Cortex of kidney (tissue), 1 donor: ENCODE results near the gene TMEM272.
"Not testable (repeated sequence)": the region's sequence is repeated elsewhere in the genome, so short reads cannot be mapped to it uniquely, and the experiment has no call there.

ENCODE experiments used
- DNase-seq: peaks from one replicate; lab custom pipeline; 2025; lab: John Stamatoyannopoulos, UW

The TMEM272 gene

DNA sequence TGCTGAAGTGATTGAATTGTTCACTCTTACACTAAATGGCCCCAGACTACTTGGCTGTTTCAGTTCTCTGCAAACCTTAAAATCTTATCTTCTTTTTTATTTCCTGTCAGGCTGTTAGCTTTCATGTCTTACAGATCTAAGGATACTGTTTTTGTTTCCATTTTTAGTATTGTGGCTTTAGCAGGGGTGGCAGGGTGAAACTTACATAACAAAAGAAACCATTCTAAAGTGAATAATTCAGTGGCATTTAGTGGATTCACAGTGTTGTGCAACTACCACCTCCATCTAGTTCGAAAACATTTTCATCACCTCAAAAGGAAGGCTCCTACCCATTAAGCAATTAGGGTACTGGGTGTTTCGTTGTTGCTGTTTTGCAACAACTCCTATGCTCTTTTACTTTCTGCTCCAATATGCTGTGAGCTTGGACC is 19.8 kb downstream of the TMEM272 start:
- no peak for DNase-seq

DNA sequence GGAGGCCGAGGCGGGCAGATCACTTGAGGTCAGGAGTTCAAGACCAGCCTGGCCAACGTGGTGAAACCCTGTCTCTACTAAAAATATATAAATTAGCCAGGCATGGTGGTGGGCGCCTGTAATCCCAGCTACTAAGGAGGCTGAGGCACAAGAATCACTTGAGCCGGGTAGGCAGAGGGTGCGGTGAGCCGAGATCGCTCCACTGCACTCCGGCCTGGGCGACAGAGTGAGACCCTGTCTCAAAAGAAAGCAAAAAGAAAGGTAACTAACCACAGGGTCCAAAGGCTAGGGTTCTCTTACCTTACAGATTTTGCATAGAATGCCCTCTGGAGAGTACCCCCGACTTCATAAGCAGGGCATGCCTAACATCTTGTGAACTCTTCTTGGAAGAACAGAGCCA is 20.3 kb downstream of the TMEM272 start:
- not testable (repeated sequence) for DNase-seq

DNA sequence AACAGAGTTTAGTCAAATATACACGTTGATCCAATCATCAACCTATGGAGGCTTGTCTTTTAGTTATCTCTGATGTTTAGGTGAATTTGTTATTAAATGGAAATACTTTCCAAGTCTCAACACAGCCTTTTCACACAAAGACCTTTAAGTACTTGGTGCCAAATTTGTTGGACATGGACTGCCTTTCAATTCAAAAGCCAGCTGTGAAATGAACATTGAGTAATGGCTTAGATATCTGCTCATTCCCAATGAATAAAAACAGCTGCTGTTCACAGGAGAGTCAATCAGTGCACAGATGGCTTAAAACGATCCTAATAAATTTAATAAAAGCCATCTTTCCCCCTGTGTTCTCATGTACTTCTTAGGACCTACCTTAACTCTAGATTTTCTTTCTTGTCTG is 21.1 kb downstream of the TMEM272 start:
- no peak for DNase-seq

DNA sequence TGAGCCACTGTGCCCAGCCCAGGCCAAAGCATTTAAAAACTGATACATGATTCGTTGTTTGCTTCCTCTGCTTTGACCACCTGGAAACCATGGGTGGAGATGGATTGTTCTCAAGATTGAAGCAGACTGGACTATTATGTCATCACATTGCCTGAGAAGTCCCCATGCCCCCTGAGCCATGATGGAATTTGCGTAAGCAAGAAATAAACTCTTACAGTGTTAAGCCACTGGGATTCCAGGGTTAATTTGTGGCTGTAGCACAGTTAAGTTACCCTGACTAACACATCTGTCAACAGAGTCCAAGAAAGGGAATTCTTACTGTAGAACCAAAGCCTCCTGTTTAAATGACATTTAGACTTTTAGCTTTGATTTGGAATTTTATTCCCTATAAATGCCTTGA is 21.6 kb downstream of the TMEM272 start:
- no peak for DNase-seq

DNA sequence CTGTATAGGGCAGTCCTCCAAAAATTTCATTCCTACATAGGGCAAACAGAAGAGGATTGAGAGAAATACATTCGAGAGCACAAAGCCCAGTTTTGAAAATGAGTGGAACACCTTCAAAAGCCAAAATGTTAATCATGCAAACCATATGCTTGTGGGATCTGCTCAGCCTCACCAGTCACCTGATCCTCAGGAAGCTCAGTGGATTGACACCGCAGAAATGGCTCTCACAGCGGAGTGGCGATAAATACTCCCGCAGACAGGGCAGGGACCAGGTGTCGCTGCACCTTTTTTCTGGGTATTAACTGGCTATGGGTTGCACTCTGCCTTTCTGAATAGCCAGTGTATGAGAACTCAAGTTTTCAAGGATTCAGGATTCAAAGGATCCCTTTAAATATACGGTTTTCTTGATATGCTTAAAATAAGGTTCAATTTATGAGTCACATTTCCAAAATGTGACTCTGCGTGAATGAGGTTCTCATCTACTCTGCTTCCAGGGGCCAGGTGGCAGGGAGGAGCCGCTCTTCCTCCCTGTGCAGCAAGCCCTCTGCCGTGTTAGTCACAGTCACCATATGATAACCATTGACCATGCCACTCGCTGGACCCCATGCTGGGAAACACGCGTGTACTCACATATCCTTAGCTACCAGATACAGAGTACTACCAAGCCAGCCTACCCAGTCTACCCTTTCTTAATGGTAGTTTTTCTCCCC is 22.7 kb downstream of the TMEM272 start:
- no peak for DNase-seq

DNA sequence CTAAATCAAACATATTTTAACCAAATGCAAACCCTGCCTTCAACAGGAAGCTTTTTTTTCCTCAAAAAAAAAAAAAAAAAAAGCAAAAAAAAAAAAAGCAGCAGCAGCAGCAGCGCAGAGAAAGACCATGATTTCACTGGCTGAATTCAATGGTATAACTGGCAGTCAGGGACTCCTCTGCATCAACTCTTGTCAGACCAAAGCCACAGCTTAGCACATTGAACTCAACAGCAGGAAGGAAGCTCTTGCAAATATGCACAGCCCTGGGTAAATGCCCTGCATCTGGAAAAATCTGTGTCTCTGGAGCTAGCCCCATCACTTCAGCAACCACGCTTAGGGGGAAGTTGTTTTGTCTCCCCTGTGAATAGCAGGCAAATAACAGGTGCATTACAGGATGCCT is 23.4 kb downstream of the TMEM272 start:
- DNase-seq, result no peak

DNA sequence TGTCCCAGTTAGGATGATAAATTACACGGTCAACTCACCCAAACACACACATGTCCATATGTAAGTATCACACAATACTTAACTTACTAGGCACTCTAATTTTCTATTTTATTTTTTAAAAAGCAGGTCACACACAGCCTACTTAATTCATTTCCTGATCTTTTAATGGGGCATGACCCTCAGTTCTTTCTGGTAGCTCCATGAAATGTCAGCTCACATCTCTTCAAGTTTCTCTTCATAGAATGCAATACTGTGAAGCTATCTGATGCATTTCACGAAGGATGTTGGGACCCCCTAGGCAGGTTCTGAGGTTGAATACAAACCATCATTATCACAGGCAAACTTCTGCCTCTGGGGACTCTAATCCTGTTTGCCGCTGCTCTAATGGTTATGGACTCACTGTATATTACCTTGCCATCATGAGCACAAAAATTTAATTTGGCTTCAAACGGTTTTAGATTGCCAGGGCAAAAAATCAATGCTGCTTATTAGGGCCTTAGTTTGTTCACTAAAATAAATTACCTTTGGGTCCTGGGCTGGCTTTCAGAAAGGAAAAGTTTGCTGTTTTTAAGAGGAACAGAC is 24.9 kb downstream of the TMEM272 start:
- no peak for DNase-seq

DNA sequence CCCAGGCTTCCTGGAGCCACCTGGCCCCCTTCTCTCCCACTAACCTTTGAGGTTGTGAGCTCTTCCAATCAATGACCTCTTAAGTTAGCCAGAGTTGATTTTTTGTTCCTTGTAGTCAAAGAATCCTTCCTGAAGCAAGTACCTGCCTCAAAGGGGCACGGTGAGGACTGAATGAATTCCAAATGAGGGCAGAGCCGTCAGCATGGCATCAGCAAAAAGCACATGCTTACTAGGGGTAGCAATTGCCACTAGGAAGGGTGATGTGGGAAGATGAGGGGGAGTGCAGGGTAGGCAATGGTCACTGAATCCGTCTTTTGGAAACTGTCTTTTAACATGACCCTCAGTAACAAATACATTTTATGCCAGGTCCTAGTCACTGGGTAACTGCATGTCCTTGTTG is 25.4 kb downstream of the TMEM272 start:
- DNase-seq, result no peak

DNA sequence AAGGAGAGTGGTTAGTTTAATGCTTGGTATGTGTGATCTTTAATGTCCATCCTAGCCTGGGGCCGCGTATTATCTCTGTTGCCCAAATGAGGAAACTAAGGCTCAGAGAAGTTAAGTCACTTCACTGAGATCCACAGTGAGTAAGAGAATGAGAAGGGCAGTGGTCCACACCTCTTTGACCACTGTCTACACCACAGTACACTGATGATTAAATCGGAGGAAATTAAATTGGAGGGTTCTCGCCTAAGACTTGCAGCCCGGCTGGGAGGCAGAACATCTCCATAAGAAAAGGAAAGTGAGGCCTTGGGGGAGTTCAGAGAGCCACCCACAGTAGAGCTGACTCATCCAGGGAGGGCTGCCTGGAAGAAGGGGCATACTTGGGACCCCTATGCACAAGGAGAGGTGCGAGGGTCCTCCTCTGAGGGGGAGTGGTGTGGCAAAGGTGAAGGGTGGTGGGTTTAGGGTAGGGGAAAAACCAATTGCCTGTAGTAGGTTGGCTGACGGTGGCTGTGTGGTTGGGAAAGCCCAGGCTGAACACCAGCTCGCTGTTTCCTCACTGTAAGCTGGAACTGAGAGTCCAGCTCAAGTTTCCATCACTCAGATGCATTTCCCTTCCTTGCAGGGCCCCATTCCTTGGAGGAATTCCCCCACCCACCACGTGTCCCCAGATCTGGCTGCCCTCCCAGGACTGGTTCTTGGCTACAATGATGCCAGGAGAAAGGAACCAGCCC is 26.0 kb downstream of the TMEM272 start:
- DNase-seq, result no peak

DNA sequence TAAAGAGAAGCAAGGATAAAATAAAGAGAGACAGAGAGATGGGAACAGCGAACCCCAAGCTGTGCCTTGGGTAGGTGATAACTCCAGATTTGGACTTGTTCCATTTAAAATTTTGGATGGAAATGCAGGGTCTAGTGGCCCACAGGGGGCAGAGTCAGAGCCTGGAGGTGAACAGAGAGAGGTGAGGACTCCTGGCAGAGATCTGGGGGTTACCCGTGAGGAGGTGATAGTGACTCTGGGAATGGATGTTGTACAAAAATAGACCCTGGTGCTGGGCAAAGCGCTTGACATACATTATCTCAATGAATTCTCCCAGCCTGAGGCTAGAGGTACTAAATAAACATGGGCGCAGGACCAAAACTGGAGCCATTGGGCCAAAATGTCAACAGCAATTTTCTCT is 26.7 kb downstream of the TMEM272 start:
- DNase-seq, result no peak

DNA sequence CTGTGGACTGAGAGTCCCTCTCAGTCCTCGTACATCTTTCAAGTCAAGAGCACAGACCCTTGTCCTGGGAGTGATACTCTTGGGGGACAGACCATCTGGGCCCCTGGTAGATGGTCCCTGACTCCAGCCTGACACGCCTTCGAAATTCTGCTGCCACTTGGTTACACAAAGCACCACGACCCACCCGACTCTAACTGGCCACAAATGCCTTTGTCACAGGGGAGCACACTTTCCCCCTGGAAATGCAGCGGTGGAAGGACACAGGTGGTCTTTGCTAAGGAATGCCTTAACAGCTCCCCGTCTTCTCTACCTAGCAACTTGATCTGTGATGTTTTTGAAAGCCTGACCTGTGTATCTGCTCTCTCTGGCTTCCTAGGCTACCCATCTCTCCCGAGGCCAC is 27.3 kb downstream of the TMEM272 start:
- DNase-seq, result no peak

DNA sequence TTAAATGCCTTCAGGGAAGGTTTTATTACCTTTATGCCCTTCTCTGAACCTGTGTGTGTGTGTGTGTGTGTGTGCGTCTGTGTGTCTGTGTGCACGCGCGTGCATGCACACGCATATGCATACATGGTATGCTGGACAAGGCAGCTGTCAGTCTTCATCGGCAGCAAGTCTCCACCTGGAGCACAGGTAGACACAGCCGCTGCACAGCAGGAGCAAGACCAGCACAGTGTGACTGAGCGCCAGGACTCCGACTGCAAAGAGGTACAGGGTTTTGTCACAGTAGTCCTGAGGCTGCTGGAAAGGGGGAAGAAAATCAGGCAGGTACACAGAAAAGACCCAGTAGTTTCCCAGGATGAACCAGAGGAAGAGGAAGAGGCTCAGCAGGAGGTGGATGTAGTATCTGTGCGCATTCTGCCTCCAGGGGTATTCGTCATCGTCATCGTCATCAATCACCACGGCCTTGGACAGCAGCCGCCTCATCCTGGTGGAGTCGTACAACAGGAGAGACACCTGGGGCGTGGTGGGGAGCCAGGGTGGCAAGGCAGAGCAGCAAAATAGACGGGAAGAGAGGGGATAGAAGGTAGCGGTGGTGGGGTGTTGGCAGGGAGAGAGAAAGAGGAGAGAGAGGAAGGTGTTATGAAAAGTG is 28.2 kb downstream of the TMEM272 start:
- DNase-seq, result no peak

DNA sequence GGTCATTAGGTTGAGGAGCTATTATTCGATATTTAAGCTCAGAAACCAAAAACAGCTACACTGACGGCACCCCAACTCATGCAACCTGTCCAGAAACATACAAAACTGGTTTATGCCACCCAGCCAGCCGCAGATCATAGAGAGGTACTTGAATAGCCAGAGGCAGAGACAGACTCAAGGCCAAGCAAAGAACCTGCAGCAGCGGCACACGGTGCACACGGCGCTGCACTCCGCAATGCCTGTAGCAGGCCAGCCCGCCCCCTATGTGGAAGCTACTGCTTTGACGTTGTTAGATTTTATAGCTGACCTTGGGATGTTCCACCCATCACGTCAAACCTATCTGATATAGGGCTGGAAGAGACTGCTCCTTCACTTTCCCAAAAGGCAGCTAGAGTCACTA is 29.1 kb downstream of the TMEM272 start:
- no peak for DNase-seq

DNA sequence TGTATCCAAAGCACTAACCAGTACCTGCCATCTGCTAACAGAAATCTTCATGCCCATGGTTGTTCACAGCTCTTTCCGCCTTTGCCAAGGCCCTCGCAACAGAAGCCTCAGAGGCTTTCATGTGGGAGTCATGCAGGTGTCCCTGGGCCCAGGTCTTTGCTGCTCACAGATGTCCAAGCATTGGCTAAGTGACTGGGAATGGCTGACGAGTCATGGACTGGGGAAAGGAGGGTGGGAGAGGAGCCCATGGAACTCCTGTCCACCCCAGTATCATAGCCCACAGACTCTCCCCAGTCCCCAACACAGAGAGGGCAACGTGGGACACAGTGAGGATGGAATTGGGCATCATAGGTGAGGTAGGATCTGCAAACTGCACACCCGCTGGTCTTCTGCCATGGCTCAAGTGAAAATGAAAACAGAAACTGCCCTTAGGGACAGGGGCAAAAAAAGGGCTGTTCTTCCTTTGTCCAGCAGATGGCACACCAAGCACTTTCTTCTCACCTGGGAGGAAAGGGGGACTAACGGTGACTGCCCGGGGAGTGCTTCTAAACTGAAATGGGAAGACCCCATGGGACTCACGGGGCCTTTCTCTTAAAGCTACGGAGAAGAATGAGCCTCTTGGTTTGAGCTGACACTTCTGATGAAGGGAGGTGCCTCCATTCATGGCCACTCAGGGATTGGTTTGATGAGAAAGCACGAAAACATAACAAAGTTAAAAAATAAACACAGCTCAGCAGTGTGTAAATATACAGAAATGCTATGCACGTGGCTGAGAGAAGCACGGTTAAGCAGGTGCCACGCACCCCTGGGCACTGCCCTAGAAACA is 29.9 kb downstream of the TMEM272 start:
- DNase-seq, result no peak

DNA sequence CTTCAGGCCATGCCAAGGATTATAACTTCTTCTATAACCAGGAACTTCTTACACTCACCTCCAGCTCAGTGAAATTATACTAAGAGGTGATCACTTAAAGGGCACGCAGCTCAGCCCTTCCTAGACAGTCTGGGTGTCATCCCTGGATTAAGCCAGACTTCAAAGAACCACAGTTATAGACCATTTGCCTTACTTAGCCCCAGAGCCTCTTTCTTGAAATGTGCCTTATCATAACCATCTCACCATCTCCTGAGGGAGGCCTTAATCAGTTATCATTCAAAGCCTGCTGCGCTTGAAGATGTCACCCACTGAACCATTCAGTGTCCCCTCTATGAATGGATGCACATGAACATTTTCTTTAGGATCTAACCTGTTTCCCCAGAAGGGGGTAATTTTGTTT is 30.9 kb downstream of the TMEM272 start:
- no peak for DNase-seq

DNA sequence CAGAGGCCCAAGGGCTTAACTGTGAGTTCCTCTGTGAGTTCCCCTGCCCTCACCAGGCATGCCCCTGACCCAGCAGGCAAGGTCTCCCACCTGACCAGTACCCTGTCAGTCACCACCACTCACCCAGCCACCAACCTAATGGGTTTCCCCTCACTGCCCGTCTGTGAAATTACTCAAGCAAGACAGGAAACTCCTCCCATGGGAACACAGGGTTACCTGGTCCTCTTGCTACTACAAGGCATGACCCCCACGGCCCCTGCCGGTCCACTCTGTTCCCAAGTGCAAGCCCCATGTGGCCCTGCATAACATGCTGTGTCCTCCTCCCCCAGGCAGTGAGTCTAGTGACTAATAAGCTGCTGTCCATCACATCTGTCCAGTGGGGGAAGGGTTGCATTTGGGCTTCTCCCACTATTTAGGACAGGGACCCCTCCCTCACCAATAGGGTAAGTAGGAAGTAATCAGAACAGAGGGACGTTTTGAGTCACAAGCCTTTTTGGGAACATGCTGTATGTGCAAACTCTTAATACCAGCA is 33.0 kb downstream of the TMEM272 start:
- DNase-seq, result no peak

DNA sequence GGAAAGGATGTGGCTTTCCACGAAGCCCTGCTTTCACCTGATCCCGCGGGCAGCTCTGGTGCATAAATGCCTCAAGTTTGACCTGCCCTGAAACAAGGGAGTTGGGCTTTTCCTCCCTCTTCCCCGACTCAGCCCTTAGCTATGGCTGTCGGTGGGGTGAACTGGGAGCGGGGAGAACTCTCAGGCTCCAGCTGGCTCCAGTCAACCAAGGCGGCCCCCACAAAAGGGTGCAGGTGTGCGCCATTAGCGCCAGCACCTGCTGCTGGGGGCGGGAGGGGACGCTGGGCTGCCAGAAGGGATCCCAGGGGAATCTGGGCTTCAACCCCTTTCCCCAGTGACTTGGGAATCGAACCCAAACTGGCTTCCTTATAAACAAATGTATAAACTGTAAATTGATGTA is 33.9 kb downstream of the TMEM272 start:
- DNase-seq, result no peak

DNA sequence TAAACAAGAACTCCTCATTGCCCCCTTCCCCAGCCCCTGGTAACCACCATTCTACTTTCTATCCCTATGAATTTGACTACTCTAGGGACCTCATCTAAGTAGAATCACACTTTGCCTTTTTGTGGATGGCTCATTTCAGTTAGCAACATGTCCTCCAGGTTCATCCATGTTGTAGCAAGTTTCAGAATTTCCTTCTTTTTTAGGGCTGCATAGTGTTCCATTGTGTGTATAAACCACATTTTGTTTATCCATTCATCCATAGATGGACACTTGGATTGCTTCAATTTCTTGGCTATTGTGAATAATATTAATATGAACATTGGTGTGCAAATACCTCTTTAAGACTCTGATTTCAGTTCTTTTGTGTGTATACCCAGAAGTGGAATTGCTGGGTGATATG is 36.2 kb downstream of the TMEM272 start:
- DNase-seq, result no peak

DNA sequence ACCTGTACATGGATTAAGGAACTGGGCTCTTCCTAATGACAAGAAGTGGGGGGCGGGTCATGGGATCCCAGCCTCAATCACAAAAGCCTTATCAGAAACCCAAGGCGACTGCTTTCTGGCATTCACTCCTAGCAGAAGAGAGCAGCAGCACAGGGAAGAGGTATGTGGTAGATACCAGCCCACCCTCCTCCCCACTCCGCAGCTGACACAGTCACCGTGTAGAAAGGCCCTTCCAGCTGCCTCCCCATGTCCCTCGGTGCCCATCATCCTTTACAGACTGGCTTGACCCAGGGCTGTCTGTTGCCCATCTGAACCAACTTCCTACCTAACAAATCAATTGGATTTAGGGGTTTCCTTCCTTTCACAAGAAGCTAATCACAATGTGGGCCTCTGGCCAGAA is 37.9 kb downstream of the TMEM272 start:
- no peak for DNase-seq

DNA sequence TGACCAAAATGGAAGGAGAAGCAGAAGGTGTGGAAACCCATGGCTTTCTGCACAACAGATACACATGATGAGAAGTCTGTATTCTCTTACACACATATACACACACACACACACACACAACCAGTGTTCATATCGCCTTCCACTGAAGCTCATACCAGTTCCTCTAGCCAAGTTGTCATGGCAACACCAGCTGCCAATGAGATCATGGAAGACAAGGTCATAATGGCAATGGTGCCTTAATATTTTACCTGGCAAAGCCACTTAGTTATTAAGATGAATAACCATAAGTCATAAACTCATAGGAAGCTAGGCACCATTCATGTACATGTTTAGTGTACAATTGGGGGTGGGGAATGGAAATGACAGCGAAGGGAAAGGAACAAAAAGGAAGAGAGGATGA is 38.4 kb downstream of the TMEM272 start:
- no peak for DNase-seq

DNA sequence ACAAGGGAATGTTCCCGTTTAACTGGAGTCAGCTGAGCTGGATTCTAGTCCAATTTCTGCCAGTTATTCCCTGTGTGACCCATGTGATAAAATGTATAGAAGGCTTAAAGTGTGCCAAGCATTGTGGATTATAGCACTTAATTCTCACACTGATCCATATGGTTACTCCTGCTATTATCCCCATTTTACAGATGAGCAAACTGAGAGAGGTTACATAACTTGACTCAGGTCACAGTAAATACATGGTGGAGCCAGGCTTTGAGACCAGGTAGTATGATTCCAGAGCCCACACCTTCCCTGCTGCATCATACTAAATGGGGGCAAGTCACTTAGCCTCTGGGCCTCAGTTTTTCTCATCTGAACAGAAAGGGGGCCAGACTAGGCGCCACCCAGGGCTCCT is 39.1 kb downstream of the TMEM272 start:
- no peak for DNase-seq

DNA sequence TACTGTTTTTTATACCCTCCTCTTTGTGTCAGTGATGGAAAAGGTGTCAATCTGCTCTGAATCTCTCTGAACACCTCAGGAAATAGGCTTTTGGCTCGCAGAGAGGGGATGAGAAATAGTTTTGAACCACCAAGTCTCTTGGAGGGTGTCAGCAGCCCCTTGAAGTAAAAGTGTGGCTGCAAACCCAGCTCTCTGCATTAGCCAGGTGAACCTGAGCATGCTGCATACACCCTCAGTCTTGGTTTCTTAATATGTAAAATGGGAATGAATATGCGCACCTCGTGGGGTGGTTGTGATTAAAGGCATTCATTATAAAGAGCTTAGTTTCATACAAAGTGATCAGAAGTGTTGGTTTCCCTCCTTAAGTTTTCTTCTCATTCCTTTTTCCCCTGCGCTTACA is 39.7 kb downstream of the TMEM272 start:
- DNase-seq, result no peak
